A172 (cell line): ENCODE results near the gene SLC2A11. TPM values are rescaled to one million over a fixed set of nuclear protein-coding genes. Genes with fewer than 3 reads are reported as not detected.

Source experiments
- DNase-seq: peaks from one replicate; pipeline ENCODE4 v3.0.0-alpha.2; 2015; ENCODE audit warnings: low spot score
- total RNA-seq: library from RNA; depleted of rRNA; stranded (reverse); fragments of >200 nt; shearing (Covaris generic); gene quantifications from 2 replicates; pipeline ENCODE4 v1.2.3, GENCODE V29; 2014

SLC2A11 gene
- total RNA-seq, 1 experiment from 2014 or later: 6.8 TPM

GRCh38 chr22:23832226-23833016 lies 25.3 kb upstream of the SLC2A11 start:
- DNase-seq: no peak

DNA sequence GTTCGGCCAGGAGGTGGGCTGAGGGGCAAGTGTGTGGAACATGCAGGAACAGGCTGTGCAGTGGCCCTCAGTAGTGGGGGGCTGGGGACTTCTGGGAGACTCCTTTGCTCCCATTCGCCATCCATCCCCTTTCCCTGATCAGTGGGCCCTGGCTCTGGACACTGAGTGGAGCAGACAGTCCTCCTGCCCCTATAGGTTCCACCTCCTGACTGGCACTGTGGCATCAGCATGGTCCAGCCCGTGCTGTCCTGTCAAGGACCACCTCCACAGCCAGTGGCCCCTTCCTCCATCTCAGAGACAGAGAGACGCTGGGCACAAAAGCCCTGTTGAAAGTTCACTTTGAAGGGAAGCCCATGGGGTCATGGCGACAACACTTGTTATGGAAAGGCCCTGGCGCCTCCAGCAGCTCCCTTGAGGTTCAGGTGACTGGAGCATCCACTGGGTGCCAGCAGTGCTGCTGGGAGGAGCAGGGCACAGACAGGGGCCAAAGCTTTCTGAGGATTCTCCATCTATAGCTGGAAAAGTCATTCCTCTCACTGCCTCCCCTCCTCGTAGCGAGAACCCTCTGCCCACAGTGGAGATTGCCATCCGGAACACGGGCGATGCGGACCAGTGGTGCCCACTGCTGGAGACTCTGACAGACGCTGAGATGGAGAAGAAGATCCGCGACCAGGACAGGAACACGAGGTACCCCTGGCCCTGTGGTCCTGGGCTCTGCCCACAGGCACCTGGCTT lies 24.5 kb upstream of the SLC2A11 start:
- DNase-seq: no peak

GRCh38 chr22:23833911-23834317 lies 23.8 kb upstream of the SLC2A11 start:
- no peak for DNase-seq

DNA sequence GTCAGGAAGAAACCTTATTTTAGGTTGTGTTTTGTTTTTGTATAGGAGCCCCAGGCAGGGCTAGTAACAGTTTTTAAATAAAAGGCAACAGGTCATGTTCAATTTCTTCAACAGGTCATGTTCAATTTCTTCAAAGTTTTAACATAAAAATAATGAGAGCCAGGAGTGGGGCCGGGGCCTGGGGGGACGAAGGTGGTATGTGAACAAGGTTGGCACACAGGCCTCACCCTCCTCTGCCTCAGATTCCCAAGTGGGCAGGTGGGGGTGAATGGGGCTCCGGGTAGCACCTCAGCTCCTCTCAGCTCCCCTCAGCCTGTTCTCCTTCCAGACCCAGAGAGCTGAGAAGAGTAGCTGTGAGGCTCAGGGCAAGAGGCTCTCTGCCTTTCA lies 23.3 kb upstream of the SLC2A11 start:
- DNase-seq: no peak

DNA sequence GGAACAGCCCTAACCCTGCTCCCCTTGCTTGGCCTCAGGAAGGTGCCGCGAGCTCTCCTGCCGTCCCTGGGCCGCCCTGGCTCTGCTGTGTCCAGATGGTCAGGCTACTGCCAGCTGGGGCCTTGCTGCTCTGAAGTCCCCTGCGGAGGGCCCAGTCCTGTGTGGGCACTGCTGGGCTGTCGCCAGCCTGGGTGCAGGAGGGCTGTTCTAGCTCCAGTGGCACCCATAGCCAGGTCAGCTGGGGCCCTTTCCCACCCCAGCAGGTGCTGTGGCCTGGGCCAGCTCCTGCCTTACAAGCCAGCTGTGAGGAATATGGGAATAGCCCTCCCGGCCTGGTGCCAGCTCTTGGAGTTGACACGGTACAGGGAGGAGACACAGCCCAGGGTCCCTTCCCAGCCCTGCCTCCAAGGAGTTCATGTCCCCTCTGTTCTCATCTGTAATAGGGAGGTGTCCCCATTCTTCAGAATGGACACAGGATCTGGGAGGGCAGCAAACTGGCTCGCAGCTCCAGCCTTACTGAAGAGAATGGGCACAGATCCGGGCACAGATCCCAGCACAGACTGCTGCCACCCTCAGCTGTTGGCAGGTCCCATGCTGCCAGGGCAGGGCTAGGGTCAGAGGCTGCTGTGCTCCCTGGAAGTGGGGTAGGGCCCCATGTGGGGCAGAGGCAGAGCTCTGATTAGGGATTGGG lies 22.7 kb upstream of the SLC2A11 start:
- no peak for DNase-seq

DNA sequence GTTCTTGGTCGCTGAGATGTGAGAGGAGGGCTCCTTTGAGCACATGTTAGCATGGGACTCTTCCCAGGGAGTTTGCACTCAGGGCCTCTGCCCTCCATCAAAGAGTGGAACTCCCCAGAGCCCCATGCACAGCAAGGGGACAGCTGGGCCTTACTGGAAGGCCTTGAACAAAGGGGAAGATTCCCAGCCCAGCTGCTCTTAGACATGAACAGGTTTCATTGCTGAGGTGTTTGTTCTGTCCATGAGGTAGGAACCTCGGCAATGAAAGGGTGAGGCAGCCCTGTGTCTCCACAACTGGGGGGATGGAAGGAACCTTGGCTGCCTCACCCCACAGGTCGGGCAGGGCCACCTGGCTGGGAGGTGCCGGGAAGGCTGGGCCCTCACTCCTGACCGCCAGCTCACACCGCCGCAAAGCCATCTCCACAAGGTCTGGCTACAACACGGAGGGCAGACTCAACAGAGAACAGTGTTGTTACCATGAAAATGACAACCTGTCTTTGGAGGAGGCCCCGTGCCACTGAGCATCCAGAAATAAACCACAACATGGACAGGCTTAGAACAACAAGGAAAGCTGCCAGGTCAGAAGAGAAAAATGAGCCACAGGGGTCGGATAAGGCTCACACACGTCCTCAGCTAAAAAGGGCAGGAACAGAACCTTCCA lies 22.1 kb upstream of the SLC2A11 start:
- DNase-seq: no peak

DNA sequence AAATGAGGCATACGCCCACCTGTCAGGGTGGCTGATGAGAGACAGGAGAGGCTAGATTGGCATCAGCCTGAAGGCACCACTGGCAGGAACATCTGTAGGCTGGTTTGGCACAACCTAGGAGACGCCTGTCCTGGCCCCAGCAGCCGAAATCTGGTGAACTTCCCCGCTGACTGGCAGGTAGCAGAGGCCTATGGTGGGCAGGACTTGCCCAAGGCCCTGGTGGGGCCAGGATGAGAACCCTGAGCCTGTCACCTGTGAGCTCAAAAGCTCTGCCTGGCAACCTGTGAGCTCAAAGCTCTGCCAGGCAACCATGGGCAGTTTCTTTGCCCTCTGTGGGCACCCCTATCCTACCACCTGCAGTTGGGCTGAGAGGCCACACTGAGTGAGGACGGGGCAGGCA lies 21.4 kb upstream of the SLC2A11 start:
- DNase-seq: no peak

DNA sequence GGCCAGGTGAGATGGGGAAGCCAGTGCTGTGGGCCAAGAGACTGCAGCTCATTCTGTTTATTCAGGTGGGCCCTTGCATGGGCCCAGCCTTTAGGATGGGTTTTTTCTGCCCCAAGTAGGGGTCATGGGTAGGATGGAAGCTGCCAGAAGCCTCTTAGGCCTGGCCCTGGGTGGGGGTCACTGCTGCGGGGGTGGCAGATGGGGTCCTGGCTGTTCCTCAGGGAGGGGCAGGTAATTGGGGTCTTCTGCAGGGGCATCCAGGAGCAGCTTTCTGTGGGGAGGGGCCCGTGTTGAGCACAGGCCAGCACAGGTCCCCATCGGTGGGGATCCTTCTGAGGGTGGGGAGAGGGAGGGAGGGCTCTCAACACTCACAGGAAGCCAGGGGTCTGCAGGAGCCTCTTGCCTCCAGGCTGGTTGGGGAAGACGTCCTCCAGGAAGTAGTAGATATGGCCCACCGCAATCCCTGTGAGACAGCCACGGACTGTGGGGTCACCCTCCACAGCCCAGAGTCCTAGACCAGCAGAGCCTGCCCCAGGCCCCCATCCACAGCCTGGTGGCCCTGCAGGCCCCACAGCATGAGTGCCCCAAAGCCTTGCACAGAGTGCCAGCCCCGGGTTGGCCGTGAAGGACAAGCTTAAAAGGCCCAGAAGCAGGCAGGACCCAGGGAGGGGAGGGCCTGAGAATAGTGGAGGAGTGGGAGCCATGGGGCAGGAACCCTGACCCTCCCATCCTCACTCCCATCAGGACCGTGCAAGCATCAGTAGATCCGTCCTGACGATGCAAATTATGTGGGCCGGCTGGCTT lies 20.8 kb upstream of the SLC2A11 start:
- no peak for DNase-seq

DNA sequence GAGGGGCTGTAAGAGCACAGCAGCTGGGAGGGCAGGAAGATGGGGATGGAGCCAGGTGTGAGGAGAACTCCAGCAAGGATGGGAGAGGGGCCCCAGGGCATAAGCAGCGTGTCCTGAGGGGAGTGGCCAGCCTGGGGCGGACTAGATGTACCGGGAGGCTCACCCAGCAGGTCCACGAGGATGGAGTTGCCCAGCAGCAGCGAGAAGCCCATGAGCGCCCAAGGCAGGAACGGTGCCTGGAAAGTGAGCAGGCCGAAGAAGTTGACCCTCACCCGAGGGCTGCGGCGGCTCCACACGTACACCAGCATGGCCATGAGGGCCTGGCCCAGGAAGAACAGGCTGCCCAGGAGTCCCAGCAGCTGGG lies 20.2 kb upstream of the SLC2A11 start:
- DNase-seq: no peak

- no peak for DNase-seq
These were observed 19.6 kb upstream of the SLC2A11 start for GRCh38 chr22:23837911-23838680.

- DNase-seq: peak; percentile 95
These were observed 18.8 kb upstream of the SLC2A11 start, which contains the start of gene DERL3 for GRCh38 chr22:23838681-23839468. Gene DERL3 (minus strand): TSS chr22:23839006. CDS start chr22:23838987, 19 bp downstream.

GRCh38 chr22:23840026-23840425 lies 17.6 kb upstream of the SLC2A11 start:
- DNase-seq: no peak

- DNase-seq: no peak
These were observed 16.4 kb upstream of the SLC2A11 start for GRCh38 chr22:23841292-23841691.

DNA sequence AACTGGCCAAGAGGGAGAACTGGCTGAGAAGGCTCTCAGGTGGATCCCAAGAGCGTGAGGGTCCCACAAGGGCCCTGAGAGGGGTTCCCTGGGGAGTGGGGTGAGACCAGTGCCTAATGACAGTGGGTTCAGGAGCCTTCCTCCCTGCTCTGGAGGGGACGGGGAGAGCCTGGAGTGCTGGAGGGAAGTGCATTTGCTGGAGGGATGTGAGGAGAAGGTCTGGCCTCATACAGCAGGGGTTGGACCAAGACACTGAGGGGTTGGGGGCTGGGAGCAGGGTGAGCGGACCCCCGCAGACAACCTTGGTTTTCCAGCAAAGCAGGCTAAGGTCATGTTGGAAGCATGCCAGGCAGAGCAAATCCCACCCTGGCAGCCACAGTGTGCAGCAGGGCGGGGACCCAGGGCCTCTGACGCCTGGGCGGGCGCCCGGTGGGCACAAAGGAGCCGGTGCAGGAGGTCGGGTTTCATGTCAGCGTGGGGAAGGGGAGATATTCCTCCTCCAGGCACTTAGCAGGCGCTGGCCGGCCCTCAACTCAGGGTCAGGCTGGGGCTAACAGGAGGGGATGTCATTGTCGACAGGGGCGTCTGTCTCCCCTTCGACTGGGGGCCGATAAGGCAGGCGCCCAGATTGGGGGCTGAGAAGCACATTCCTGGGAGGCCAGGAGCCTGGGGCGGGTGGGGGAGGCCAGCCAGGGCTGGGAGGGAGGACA lies 15.8 kb upstream of the SLC2A11 start:
- DNase-seq: no peak

DNA sequence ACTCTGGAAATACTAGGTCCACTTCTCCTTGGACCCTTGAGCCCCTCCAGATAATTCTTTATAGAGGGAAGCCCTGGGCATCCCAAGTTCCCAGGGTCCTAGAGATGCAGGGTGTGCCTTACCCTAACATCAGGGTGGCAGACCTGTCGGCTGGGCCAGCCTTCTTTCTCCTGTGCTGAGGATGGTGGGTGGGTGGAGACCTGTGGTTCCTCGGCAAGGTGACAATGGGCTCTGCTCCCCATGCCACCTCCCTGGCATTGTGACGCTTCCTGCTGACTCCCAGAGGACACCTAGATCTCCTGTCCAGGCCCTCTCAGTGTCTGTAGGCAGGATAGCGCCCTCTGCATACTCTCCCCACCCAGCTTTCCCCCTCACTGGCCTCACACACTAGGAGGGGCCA lies 15.1 kb upstream of the SLC2A11 start:
- DNase-seq: no peak

GRCh38 chr22:23844739-23845202 lies 12.9 kb upstream of the SLC2A11 start:
- DNase-seq: no peak

GRCh38 chr22:23845265-23846080 lies 12.2 kb upstream of the SLC2A11 start:
- DNase-seq: no peak

GRCh38 chr22:23846081-23846469 lies 11.6 kb upstream of the SLC2A11 start:
- no peak for DNase-seq
